Measurements from ENCODE around the gene RBBP9.

DNA sequence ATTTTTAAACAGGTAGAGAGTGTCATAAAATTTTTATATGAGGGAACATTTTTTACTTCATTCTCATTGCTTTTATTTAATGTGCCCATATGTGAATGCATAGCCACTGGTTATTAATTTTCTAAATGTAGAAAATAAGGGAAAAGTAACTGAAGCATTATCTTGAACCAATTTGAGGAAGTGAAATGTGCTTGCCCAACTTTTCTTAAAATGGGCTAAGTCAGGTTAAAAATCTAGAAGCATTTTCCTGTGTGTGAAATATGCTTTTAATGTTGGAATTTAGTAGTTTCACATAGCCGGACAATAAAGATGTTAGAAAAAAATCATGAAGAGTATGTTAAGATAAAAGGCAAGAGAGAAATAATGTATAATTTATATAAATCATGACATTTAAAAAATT, 14.5 kb upstream of the RBBP9 start:
- TF ChIP-seq, protein P1, sequence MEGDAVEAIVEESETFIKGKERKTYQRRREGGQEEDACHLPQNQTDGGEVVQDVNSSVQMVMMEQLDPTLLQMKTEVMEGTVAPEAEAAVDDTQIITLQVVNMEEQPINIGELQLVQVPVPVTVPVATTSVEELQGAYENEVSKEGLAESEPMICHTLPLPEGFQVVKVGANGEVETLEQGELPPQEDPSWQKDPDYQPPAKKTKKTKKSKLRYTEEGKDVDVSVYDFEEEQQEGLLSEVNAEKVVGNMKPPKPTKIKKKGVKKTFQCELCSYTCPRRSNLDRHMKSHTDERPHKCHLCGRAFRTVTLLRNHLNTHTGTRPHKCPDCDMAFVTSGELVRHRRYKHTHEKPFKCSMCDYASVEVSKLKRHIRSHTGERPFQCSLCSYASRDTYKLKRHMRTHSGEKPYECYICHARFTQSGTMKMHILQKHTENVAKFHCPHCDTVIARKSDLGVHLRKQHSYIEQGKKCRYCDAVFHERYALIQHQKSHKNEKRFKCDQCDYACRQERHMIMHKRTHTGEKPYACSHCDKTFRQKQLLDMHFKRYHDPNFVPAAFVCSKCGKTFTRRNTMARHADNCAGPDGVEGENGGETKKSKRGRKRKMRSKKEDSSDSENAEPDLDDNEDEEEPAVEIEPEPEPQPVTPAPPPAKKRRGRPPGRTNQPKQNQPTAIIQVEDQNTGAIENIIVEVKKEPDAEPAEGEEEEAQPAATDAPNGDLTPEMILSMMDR (IDR thresholded peaks at IDR 0.05; ENCODE audit: low read depth, low read length, missing input control), result no peak
- TF ChIP-seq HNF4G (IDR thresholded peaks at IDR 0.05) (no peak), SP1 (IDR thresholded peaks at IDR 0.05) (no peak), RAD21 (IDR thresholded peaks at IDR 0.05) (no peak), REST (IDR thresholded peaks at IDR 0.05) (no peak), EGR1 (IDR thresholded peaks at IDR 0.05; ENCODE audit: low read depth in 2 of 2) (no peak)
- TF ChIP-seq, protein P2, sequence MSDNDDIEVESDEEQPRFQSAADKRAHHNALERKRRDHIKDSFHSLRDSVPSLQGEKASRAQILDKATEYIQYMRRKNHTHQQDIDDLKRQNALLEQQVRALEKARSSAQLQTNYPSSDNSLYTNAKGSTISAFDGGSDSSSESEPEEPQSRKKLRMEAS (IDR thresholded peaks at IDR 0.05), result no peak
- TF ChIP-seq, protein P3, sequence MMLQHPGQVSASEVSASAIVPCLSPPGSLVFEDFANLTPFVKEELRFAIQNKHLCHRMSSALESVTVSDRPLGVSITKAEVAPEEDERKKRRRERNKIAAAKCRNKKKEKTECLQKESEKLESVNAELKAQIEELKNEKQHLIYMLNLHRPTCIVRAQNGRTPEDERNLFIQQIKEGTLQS (IDR thresholded peaks at IDR 0.05), result no peak
